HCT116 (cell line): ENCODE results near the gene DCBLD2.

Source experiments
- ATF3 ChIP-seq: IDR thresholded peaks from 2 replicates; pipeline ENCODE4 v1.6.1; 2012
- CTCF ChIP-seq, 3 experiments: fragments of 200-600 bp in 1 of 3; sonication (generic) in 1 of 3; IDR thresholded peaks in 2 of 3; conservative IDR thresholded peaks in 1 of 3; 2 replicates each; pipeline ENCODE4 v1.5.1; 2012 to 2017; ENCODE audit warnings: low read depth in 2 of 3, low read length in 2 of 3, antibody characterized with exemption in 1 of 3, borderline replicate concordance in 1 of 3, control low read depth in 1 of 3, mild to moderate bottlenecking in 1 of 3, mixed read lengths in 1 of 3, mixed run types in 1 of 3, moderate library complexity in 1 of 3; ENCODE audit not compliant: insufficient read depth in 1 of 3
- POLR2A ChIP-seq: IDR thresholded peaks from 2 replicates; pipeline ENCODE4 v1.7.0; 2011; ENCODE audit warnings: borderline replicate concordance; ENCODE audit not compliant: insufficient read depth, insufficient read length; ENCODE audit errors: extremely low read depth
- RAD21 ChIP-seq: IDR thresholded peaks from 2 replicates; pipeline ENCODE4 v1.6.1; 2012; ENCODE audit warnings: low read depth, mild to moderate bottlenecking
- SP1 ChIP-seq: IDR thresholded peaks from 2 replicates; pipeline ENCODE4 v1.6.1; 2012; ENCODE audit warnings: low read depth
- ZNF274 ChIP-seq: fragments of 200-500 bp; sonication (Bioruptor generic); IDR thresholded peaks from 2 replicates; pipeline ENCODE4 v1.6.1; 2014; ENCODE audit warnings: mild to moderate bottlenecking, low read depth, low read length, inconsistent platforms

- TF ChIP-seq ZNF274 (no peak), ATF3 (no peak), RAD21 (no peak), POLR2A (no peak), CTCF (IDR thresholded peaks at IDR 0.05 in 2 of 3, conservative IDR thresholded peaks at IDR 0.05 in 1 of 3; ENCODE audit: borderline replicate concordance in 1 of 3, insufficient read depth in 1 of 3, low read depth in 2 of 3, low read length in 2 of 3) (no peak), SP1 (no peak)
Measured at GRCh38 chr3:98763819-98764418, 137.6 kb downstream of the DCBLD2 start.
